NCI-H2196 (cell line): ENCODE data around the gene SIGLECL1.
"Not testable (repeated sequence)": the region's sequence is repeated elsewhere in the genome, so short reads cannot be mapped to it uniquely, and the experiment has no call there.

Experiments
- DNase-seq: peaks from one replicate; lab custom pipeline; 2025; ENCODE audit not compliant: unreplicated experiment; lab: John Stamatoyannopoulos, UW

Gene SIGLECL1

DNA sequence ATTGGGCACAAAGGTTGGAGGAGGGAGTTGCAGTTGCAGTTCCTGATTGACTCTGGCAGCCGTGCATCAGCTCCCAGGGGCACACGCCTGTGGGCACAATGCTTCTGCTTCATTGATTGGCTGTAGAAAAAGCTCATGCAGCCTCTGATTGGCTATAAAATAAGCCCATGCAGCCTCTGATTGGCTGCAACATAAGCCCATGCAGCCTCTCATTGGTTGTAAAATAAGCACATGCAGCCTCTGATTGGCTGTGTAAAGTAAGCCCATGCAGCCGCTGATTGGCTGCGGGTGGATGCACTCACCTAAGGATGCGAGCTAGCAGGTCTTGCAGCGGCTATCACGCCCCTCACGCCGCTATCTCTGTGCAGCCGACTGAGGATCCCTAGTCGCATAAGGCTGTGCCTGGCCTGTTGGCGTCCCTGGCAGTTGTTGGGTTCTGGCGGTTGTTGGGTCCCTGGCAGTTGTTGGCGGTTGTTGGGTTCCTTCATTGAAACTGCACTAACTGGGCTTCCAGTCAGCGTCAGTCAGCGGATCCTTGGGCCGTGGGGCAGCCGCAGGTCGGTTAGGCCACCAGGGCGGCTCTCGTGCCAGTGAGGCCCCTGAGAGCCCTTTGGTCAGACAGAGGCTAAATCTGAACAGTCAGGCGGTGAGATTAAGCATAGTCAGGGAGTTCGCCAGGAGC, at the start of gene SIGLECL1:
SIGLECL1 (plus strand) TSS at position 295 of the 682 bp plus-strand sequence. CDS start 12,993 bp downstream, outside the sequence.
- no peak for DNase-seq

DNA sequence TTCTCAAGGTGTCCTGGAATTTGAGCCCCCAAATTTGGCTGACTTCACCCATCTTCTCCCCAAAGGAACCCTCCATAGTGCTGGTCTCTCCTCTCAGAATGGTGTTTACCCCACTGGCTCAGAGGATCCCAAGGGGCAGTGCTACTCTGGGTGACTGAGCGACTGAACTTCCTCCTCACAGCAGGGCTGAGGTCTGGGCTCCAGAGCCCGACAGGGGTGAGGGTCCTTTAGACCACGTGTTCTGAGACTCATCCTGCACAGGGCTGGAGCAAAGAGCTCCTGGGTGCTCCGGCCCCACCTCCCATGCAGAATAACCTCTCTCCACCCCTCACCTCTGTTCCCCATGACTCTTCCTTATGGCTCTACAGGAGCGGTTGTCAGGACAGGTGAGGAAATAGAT, 49.2 kb upstream of the SIGLECL1 start:
- no peak for DNase-seq

DNA sequence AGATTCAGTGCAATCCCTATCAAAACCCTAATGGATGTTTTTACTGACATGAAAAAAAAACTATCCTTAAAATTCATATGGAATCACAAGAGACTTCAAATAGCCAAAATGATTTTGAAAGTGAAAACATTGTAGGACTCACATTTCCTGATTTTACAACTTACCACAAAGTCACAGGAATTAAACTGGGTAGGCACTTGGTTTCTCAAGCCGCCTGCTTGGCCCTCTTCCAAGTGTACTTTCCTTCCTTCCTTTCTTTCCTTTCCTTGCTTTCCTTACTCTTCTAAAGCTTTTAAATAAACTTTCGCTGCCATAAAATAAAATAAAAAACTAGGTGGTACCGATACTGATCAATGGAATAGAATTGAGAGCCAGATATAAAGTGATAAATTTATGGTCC, 47.0 kb upstream of the SIGLECL1 start:
- DNase-seq: no peak

DNA sequence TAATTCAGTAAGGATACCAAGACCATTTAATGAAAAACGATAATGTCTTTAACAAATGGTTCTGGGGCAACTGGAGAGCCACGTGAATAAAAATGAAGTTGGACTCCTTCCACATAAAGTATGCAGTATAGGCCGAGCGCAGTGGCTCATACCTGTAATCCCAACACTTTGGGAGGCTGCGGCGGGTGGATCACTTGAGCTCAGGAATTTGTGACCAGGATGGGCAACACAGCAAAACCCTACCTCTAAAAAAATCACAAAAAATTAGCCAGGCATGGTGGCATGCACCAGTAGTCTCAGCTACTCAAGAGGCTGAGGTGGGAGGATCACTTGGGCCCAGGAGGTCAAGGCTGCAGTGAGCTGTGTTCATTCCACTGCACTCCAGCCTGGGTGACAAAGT, 46.6 kb upstream of the SIGLECL1 start:
- DNase-seq: no peak

DNA sequence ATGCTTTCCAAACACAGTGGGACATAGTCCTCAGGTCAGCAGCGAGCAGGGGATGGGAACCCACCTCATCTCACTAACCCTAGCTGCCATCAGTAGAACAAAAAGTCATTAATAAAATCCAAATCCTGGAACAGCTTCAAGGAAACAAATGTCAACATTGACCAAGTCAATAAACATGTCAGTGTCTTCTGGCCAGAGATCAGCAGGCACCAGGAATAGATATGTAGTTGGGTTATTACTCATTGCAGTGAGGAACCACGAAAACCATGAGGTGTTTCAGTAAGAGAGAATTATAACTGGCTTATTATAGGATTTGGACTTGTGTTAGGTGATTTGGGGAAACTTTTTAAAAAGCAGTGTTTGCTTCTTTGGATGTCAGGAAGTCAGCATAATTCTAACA, 43.1 kb upstream of the SIGLECL1 start:
- no peak for DNase-seq

DNA sequence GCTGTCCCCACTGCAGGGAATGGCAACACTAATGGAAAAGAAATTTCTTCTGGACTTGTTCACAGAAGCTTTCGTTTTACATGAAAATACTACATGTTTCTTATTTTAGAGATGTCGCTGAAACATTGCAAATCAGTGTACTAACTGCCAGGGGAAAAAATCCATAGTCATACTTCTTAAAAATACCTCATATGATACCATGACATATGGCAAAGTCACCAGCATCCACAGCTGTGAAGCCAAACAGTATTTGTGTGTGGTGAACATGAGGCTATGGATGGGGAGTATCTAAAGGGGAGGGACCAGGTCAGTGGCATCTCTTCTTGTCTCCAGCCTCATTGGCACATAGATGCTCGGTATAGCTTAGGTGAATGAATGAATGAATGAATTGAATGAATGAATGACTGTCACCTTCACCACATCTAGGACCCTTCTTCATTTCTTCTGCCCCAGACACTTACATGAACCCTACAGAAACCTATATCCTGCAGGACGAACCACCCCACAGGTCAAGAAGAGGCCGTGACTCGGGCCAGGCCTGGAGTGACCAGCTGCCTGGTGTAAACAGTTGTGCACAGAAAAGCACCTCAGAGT, 40.6 kb upstream of the SIGLECL1 start:
- no peak for DNase-seq

DNA sequence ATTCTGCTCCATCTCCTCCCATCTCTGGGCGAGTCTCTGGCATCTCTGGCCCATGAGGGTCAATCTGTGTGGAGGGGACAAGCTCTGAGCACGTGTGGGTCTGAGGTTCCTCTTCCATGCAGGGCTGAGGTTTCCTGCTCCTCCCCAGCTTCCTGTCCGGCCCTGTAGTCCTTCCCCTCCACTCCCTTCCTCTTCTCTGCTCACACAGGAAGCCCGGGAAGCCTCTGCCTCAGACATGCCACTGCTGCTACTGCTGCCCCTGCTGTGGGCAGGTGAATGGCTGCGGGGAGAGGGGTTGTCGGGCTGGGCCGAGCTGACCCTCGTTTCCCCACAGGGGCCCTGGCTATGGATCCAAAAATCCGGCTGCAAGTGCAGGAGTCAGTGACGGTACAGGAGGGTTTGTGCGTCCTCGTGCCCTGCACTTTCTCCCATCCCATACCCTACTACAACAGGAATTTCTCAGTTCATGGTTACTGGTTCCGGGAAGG, 40.0 kb upstream of the SIGLECL1 start:
- not testable (repeated sequence) for DNase-seq

DNA sequence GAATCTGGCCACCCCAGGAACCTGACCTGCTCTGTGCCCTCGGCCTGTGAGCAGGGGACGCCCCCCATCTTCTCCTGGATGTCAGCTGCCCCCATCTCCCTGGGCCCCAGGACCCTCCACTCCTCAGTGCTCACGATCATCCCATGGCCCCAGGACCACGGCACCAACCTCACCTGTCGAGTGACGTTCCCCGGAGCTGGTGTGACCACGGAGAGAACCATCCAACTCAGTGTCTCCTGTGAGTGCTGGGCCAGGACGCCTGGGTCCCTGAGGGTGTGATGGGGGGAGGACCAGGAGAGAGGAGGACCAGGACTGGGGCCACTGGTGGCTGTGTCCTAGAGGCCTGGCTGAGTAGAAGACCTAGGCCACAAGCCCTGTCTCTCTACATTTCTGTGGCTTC, 39.0 kb upstream of the SIGLECL1 start:
- DNase-seq: no peak

DNA sequence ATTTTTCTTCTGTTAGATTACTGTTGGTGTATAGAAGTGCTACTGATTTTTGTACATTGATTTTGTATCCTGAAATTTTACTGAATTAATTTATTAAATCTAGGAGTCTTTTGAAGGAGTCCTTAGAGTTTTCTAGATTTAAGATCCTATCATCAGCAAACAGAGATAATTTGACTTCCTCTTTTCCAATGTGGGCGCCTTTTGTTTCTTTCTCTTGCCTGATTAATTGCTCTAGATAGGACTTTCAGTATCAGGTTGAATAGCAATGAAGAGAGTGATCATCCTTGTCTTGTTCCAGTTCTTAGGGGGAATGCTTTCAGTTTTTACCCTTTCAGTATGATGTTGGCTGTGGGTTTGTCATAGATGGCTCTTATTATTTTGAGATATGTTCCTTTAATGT, 31.6 kb upstream of the SIGLECL1 start:
- no peak for DNase-seq

DNA sequence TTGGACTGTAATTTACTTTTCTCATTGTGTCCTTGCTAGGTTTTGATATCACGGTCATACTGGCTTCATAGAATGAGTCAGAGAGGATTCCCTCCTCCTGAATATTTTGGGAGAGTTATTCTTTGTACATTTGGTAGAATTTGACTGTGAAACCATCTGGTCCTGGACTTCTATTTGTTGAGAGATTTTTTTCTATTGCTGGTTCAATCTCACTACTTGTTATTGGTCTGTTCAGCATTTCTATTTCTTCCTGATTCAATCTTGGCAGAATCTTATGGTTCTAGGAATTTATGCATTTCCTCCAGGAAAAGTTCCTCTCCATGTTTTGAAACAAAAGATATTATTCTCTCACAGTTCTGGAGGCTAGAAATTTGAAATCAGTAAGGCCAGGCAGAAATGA, 30.9 kb upstream of the SIGLECL1 start:
- DNase-seq: no peak

DNA sequence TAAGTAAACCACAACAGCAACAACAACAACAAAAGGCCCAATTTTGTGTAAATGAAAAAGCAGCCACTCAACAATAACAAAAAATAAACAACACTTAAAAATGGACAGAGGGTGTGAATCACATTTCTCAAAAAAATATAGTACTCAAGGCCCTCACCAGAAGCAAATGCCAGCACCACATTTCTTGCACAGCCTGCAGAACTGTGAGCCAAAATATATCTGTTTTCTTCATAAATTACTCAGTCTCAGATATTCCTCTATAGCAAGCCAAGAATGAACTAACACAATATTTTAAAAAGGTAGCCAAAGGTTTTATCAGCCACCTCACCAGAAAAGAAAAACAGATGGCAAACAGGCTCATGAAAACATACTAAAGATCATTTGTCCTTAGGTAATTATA, 29.9 kb upstream of the SIGLECL1 start:
- no peak for DNase-seq

DNA sequence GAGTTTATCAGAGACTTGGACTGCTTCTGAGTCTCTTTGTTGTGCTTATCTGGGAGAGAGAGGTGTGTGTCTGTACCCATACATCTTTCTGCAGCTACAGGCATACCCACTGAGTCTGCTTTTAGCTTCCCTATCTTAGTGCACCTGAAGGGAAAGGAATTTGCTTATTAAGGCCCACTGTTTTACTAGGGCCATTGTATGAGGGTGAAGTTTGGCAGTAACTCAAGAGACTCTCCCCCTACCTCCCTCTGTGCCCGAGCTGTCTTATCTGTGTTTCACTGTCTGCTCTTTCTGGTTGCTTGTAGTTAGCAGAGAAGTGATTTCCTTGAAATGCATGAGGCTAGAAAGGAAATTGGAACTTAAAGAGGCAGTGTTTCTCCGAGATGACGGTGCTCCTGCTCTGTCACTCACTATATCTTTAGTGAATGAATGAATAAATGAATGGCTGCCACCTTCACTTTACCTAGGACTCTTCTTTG, 26.7 kb upstream of the SIGLECL1 start:
- no peak for DNase-seq

DNA sequence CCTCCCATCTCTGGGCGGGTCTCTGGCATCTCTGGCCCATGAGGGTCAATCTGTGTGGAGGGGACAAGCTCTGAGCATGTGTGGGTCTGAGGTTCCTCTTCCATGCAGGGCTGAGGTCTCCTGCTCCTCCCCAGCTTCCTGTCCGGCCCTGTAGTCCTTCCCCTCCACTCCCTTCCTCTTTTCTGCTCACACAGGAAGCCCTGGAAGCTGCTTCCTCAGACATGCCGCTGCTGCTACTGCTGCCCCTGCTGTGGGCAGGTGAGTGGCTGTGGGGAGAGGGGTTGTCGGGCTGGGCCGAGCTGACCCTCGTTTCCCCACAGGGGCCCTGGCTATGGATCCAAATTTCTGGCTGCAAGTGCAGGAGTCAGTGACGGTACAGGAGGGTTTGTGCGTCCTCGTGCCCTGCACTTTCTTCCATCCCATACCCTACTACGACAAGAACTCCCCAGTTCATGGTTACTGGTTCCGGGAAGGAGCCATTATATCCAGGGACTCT, 25.9 kb upstream of the SIGLECL1 start, which contains the start of gene CD33:
CD33 (plus strand) TSS at position 183 of the 496 bp plus-strand sequence; CDS start at position 222, 39 bp downstream.
- DNase-seq: not testable (repeated sequence)

DNA sequence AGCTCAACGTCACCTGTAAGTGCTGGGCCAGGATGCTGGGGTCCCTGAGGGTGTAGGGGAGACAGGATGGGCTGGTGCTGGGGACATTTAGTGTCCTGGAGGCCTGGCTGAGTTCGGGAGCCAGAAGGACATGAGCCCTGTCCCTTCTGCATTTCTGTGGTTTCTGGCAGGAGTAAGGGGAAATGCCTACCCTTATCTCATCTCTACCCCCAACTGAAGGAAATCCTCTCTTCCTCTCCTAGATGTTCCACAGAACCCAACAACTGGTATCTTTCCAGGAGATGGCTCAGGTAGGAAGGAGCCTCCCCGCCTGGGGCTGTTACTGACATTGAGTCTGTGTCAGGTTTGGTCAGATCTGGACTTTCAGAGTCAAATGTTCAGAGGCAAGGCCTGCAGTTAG, 24.8 kb upstream of the SIGLECL1 start:
- DNase-seq: no peak

DNA sequence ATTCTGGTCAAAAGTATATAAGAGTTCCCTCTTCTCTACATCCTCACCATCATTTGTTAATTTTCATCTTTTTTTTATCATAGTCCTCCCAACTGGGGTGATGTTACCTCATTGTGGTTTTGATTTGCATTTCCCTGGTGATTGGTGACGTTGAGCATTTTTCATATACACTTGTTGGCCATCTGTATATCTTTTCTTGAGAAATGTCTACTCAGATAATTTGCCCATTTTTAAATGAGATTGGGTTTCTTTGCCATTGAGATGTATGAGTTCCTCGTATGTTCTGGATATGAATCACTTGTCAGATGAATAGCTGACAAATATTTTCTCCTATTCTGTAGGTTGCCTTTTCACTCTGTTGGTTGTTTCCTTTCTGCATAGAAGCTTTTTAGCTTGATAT, 23.6 kb upstream of the SIGLECL1 start:
- DNase-seq: no peak

DNA sequence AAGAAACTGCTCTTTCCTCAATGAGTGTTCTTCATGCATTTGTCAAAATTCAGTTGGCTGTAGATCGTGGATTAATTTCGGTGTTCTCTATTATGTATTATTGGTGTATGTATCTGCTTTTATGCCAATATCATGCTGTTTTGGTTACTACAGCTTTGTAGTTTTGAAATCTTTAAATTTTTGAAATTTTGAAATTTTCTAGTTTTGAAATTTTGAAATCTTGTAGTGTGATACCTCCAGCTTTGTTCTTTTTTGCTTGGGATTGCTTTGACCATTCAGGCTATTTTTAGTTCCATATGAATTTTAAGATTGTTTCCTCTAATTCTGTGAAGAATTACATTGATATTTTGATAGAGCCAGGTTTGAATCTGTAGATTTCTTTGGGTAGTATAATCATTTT, 22.9 kb upstream of the SIGLECL1 start:
- DNase-seq: no peak

DNA sequence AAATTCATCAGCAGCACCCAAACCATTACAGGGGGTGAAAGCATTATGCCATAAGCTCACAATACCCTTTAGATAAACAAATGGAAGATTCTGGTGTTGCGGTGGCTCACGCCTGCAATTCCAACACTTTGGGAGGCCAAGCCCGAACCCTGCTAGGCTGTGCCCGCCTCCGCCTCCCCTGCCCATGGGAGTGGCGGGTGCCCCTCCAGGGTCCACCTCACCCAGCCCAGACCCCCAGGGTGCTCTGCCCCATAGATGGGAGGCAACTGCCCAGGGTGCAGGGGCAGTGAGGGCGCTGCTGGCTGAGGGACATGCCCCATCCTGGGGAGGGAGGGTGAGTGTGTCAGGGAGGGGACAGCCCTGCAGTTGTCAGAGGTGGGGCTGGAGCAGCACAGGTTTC, 10.0 kb upstream of the SIGLECL1 start:
- no peak for DNase-seq

DNA sequence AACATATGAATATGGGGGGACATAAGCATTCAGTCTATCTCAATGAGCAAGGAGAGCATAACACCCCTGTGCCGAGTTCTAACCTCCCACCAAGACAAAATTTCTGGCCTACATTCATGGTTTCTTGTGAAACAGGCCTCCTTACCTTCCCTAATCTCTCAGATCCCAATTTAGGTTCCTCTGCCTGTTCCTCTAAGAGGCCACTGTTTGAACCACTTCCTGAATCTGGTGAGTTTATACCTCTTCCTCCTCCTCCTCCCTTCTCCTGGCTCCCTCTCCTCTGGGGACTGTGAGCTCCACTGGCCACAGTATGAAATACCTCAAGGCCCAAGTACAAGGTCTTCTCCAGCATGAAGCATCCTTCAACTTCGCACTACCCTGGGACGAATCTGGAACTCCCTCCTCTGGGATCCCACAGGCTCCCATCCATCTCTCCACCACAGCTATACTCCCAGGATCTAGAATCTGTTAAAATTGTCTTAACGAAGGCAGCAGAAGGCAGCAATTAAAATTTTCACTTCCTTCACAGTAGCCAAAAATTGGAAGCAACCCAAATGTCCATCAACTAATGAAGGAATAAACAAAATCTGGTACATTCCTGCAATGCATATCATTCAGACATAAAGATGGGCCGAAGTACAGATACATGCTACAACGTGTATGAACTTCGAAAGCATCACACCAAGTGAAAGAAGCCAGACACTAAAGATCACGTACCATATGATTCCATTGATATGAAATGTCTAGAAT, 7.8 kb upstream of the SIGLECL1 start:
- DNase-seq: no peak

DNA sequence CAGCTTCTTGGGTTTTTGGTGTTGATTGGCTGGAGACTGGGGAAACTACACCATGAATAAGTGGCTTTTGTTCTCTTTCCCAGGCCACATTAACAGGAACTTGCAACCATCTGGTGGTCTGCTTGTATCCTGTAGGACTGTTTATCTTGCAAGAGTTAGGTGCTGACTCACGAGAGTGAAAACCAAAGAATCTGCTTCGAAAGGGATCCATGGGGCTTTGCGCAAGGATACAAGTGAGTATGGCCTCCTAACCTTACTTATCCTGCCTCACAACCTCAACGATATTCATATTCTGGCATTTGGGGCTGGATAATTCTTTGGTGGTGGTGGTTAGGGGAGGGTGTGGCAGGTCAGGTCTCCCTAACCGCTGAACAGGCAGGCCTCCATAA, 4.7 kb upstream of the SIGLECL1 start:
- DNase-seq: no peak

DNA sequence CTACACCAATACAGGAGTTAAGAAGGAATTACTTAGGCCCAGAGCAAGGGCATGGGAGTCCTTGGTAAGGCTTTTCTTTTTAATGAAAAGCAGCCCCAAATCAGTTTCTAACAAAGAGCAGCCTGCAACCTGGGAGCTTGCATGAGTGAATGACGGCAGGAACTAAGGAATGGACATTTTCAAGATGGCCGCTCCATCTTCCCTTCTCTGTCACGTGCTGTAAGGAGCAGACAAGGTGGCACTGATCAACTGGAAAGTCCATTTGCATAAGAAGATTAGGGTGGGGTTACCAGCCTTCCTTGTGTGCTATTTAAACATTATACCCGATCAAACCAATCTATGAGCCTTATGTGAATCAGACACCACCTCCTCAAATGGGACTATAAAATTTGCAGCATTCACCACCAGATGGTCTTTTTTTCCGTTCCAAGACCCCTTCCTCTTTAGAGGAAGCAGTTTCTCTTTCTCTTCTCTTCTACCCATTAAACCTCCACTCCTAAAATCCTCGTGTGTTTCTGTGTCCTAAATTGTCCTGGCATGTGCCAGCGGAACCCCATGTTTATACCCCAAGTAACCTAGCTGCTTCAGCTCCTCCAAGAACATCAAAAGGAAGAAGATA, 2.8 kb upstream of the SIGLECL1 start:
- no peak for DNase-seq

DNA sequence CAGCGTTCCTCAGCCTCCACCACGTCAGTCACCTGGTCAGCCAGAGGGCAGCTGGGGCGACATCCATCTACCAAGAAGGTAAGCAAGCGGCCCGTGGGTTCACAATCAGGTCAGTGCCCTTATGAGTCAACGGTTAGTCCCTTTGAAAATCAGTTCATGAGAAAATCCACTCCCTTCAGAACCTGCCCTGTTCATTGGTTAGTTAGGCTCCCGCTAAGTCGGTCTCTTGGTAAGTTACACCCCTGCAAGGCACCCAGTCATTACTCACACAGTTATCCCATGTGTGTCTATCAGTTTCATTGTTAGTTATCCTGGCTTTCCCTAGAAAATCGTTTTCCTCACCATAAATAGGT, 564 bp downstream of the SIGLECL1 start:
- DNase-seq: no peak
